Natural killer cell (primary cell): ENCODE measurements around the gene SMIM44. TPM values are rescaled to one million over a fixed set of nuclear protein-coding genes. Genes with fewer than 3 reads are reported as not detected.

Source experiments
- ATAC-seq, 3 donors: fragments of 150-1000 bp in 2 of 3; fragments of 200-7000 bp in 1 of 3; cut with Tn5 transposase; 1 replicate in 1 of 3; 2 replicates in 2 of 3; pipeline ENCODE4 v1.10.0; 2021; ENCODE audit warnings: mild to moderate bottlenecking in 2 of 3, moderate library complexity in 2 of 3
- DNase-seq, 2 donors: peaks; one replicate each; pipeline versions ENCODE4 v3.0.0 to v3.0.0-alpha.2; 2013 to 2021; ENCODE audit warnings: mixed read lengths in 1 of 2
- H3K27ac ChIP-seq: one replicate; pipeline ENCODE4 v1.5.1; 2013; ENCODE audit warnings: mild to moderate bottlenecking, low read length
- H3K27me3 ChIP-seq: one replicate; pipeline ENCODE4 v1.6.1; 2013; ENCODE audit warnings: low read length; ENCODE audit not compliant: control insufficient read depth, insufficient read depth
- H3K36me3 ChIP-seq: one replicate; pipeline ENCODE4 v1.6.1; 2013; ENCODE audit warnings: low read length; ENCODE audit not compliant: control insufficient read depth, insufficient read depth
- H3K4me1 ChIP-seq: one replicate; pipeline ENCODE4 v1.6.1; 2013; ENCODE audit warnings: low read length; ENCODE audit not compliant: control insufficient read depth, insufficient read depth
- H3K4me3 ChIP-seq: one replicate; pipeline ENCODE4 v1.5.1; 2013; ENCODE audit warnings: low read length
- H3K9me3 ChIP-seq: one replicate; pipeline ENCODE4 v1.6.1; 2013; ENCODE audit warnings: low read length; ENCODE audit not compliant: control insufficient read depth, insufficient read depth
- H3K27ac Mint-ChIP-seq, 2 donors: one replicate each; pipeline ENCODE4 v1.8.0; 2022; ENCODE audit warnings: mild to moderate bottlenecking in 2 of 2, mixed read lengths in 2 of 2, moderate library complexity in 1 of 2
- H3K27me3 Mint-ChIP-seq, 2 donors: one replicate each; pipeline ENCODE4 v1.8.0; 2022; ENCODE audit warnings: low read depth in 2 of 2, mixed read lengths in 2 of 2
- H3K36me3 Mint-ChIP-seq: one replicate; pipeline ENCODE4 v1.8.0; 2022; ENCODE audit warnings: mixed read lengths
- H3K4me1 Mint-ChIP-seq, 2 donors: one replicate each; pipeline ENCODE4 v1.8.0; 2022; ENCODE audit warnings: mixed read lengths in 2 of 2
- H3K4me3 Mint-ChIP-seq: one replicate; pipeline ENCODE4 v1.8.0; 2022; ENCODE audit warnings: mild to moderate bottlenecking, moderate library complexity, mixed read lengths
- H3K9me3 Mint-ChIP-seq, 2 donors: one replicate each; pipeline ENCODE4 v1.8.0; 2022; ENCODE audit warnings: mixed read lengths in 2 of 2
- WGBS: methylation state at CpG from one replicate; pipeline ENCODE4 v1.1.7; 2013; ENCODE audit warnings: missing lambda C conversion rate; ENCODE audit not compliant: insufficient coverage; 5-methylcytosine and 5-hydroxymethylcytosine counted together
- intact Hi-C: fragments of 100-400 bp; cut with micrococcal nuclease; formaldehyde crosslinking; loops from one replicate; pipeline ENCODE4 v1.14.2; 2022
- total RNA-seq, 4 donors: library from RNA; stranded (reverse); fragments of 120-200 nt in 1 of 4; gene quantifications; one replicate each; pipeline versions ENCODE4 v1.2.3 to v1.2.4, GENCODE V29; 2013 to 2022
- TF ChIP-seq, protein P1 (sequence below): fragments of 200-600 bp; IDR thresholded peaks from one replicate; pipeline ENCODE4 v1.8.0; 2022; ENCODE audit warnings: antibody characterized with exemption

Gene SMIM44
- total RNA-seq, 3 donors from 2014 or later (not counting 1 experiment from before 2014, with no cell fraction given), result not detected

DNA sequence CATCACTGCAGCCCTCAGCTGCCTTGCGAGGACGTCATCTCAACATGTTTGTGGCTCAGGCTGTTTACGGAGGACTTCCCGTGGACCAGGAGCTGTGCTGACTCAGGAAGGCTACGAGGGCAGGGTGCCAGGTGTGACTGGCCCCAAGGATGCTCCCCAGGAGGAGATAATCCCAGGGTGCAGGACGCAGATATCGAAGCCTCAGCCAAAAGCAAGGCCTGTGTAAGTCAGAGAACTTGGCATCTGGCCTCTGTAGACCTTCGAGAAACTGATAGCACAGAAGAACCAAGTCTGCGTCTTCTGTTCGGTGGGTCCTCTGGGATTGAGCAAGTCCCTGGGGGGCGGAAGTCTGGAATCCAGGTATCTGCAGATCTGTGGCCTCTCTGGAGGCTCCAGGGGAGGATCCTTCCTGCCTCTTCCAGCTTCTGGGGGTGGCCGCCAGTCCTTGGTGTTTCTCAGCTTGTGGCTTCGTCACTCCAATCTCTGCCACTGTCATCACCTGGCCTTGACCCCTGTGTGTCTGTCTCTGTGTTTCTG, 19.9 kb upstream of the SMIM44 start:
- H3K4me1 Mint-ChIP-seq, result peaks cover 34 to 42% of the 10 kb centered on the region in 2 donors
- H3K36me3 ChIP-seq, result no peaks in the 10 kb centered on the region
- TF ChIP-seq, protein P1, sequence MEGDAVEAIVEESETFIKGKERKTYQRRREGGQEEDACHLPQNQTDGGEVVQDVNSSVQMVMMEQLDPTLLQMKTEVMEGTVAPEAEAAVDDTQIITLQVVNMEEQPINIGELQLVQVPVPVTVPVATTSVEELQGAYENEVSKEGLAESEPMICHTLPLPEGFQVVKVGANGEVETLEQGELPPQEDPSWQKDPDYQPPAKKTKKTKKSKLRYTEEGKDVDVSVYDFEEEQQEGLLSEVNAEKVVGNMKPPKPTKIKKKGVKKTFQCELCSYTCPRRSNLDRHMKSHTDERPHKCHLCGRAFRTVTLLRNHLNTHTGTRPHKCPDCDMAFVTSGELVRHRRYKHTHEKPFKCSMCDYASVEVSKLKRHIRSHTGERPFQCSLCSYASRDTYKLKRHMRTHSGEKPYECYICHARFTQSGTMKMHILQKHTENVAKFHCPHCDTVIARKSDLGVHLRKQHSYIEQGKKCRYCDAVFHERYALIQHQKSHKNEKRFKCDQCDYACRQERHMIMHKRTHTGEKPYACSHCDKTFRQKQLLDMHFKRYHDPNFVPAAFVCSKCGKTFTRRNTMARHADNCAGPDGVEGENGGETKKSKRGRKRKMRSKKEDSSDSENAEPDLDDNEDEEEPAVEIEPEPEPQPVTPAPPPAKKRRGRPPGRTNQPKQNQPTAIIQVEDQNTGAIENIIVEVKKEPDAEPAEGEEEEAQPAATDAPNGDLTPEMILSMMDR, result no peak
- peak overlapping the region in 1 of 2 donors; percentile 98 for H3K27ac Mint-ChIP-seq
- no peaks in the 10 kb centered on the region for H3K36me3 Mint-ChIP-seq
- no peak overlapping the region for H3K4me3 ChIP-seq
- no peaks in the 10 kb centered on the region for H3K9me3 Mint-ChIP-seq
- H3K4me3 Mint-ChIP-seq, result no peak overlapping the region
- intact Hi-C loops, result no loop called here
- no peaks in the 10 kb centered on the region for H3K27me3 ChIP-seq
- no peaks in the 10 kb centered on the region for H3K9me3 ChIP-seq
- peaks cover 39% of the 10 kb centered on the region for H3K4me1 ChIP-seq
- ATAC-seq, result no peak
- no peak overlapping the region for H3K27ac ChIP-seq
- 89% methylated on average over 13 of the region's 13 CpGs for WGBS
- no peaks in the 10 kb centered on the region for H3K27me3 Mint-ChIP-seq
- DNase-seq, result no peak

DNA sequence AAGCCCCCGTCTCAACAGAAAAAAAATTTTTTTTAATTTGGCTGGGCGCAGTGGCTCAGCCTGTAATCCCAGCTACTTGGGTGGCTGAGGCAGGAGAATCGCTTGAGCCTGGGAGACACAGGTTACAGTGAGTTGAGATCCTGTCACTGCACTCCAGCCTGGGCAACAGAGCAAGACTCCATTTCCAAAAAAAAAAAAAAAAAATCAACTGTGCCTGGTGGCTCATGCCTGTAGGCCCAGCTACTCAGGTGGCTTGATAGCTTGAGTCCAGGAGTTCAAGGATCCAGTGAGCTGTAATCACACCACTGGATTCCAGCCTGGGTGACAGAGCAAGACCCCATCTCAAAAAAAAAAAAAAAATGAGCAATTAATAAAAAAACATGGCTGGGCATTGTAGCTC, 18.5 kb upstream of the SMIM44 start:
- H3K9me3 ChIP-seq, result no peaks in the 10 kb centered on the region
- DNase-seq (no peak), ATAC-seq (no peak)
- no peak overlapping the region for H3K27ac ChIP-seq
- no peak overlapping the region for H3K4me3 ChIP-seq
- intact Hi-C loops, result no loop called here
- no peaks in the 10 kb centered on the region for H3K27me3 Mint-ChIP-seq
- no peaks in the 10 kb centered on the region for H3K36me3 Mint-ChIP-seq
- WGBS, result 98% methylated on average over 3 of the region's 3 CpGs
- H3K9me3 Mint-ChIP-seq, result no peaks in the 10 kb centered on the region
- TF ChIP-seq, protein P1, result no peak
- no peaks in the 10 kb centered on the region for H3K36me3 ChIP-seq
- peaks cover 24 to 37% of the 10 kb centered on the region in 2 donors for H3K4me1 Mint-ChIP-seq
- H3K4me3 Mint-ChIP-seq, result no peak overlapping the region
- peaks cover 27% of the 10 kb centered on the region for H3K4me1 ChIP-seq
- no peak overlapping the region for H3K27ac Mint-ChIP-seq
- no peaks in the 10 kb centered on the region for H3K27me3 ChIP-seq

DNA sequence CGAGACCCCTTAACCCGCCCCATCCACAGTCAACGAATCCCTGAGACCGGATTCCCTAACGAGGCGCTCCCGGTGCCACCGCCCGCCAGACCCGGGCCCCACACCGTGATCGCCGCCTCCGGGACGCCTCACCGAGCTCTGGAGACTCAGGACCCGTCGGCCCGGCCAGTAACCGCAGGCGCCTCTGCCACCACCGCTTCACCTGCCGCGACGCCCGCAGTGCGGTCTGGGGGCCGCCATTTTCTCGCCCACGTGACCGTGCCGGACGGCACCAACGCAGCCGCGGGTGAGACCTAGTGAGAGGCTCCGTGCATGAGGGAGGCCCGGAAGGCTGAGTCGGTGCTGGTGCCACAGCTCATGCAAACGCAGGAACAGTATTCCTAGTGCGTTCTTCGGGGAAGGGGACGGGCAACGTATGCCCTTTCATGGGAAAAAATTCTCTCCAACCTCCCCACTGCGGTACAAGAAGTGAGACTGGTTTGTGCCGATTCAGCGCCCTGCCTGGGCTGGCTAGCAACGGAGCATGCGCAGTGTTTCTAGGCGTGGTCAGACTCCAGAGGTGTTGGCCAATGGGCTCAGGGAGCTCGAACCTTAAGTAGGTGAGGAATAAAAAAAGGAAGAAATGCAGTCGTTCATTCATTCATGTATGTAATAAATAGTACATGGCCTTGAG, 17.3 kb upstream of the SMIM44 start, which contains the start of gene DOHH:
Gene DOHH (minus strand): TSS at position 246 of the 673 bp plus-strand sequence. CDS start 3,860 bp downstream, outside the sequence.
- Mint-ChIP-seq H3K9me3 (no peaks in the 10 kb centered on the region), H3K4me1 (peaks cover 17 to 29% of the 10 kb centered on the region in 2 donors), H3K27me3 (no peaks in the 10 kb centered on the region), H3K27ac (peak within 1 kb of the TSS; percentile 99), H3K36me3 (no peaks in the 10 kb centered on the region), H3K4me3 (peak within 1 kb of the TSS; percentile 94)
- Histone ChIP-seq H3K36me3 (peaks cover 8% of the 10 kb centered on the region), H3K27me3 (no peaks in the 10 kb centered on the region), H3K9me3 (no peaks in the 10 kb centered on the region), H3K4me3 (peak within 1 kb of the TSS; percentile 80), H3K4me1 (peaks cover 22% of the 10 kb centered on the region), H3K27ac (peak within 1 kb of the TSS; percentile 89)
- intact Hi-C loops, result no loop called here
- WGBS, result under 1% methylated on average over 51 of the region's 52 CpGs
- ATAC-seq (peak; percentile 81 to 93 (median 89)), DNase-seq (peak; percentile 95 to 98)
- TF ChIP-seq, protein P1, result no peak
